GM19328 (cell line): Measurements from ENCODE around the gene LYSMD1.
"Not testable (repeated sequence)": the region's sequence is repeated elsewhere in the genome, so short reads cannot be mapped to it uniquely, and the experiment has no call there.

ENCODE experiments used
- ATAC-seq: cut with Tn5 transposase; IDR thresholded peaks from one replicate; pipeline ENCODE4 v1.9.1; 2021; ENCODE audit warnings: mild to moderate bottlenecking, moderate library complexity; ENCODE audit not compliant: unreplicated experiment

LYSMD1 gene

DNA sequence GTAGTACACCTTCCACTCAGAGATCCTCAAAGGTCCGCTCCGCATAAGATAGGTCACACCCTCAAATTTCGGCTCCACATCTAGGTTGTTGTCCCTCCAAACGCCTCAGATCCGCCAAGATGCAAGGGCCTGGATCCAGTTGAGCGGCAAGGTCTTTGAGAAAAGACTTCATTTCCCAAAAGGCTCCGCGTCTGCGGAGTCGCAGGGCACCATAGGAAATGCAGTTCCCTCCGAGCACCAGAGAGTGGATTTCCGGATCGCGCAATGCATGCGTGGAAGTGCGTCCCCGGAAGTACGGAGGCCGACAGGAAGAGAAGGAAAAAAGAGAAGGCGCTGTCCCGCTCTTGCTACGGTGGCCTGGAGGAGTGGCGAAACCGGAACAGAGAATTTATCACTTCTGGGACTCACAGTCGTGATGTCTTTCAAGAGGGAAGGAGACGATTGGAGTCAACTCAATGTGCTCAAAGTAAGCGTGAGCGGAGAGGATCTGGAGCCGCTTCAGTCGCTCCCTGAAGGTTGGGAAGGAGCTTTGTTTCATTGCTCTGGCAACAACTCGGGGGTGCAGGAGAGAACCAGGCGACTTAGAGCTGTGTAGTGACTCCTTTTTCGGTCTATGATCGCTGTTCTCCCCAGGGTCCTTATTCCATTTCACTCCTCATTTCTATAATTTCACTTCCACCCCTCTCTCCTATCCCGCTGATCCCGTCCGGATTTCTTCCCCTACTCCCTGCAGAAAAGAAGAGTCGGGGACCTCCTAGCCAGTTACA lies at the start of gene LYSMD1, which contains the start of gene SCNM1:
TSS of gene LYSMD1 (minus strand) at position 165 of the 767 bp plus-strand sequence. CDS start 644 bp downstream, outside the sequence.
TSS of gene SCNM1 (plus strand) at position 407 of the 767 bp plus-strand sequence. CDS start at position 416, 9 bp downstream.
- peak; percentile 85 for ATAC-seq

GRCh38 chr1:151213560-151213959 lies 47.9 kb upstream of the LYSMD1 start:
- ATAC-seq, result no peak

DNA sequence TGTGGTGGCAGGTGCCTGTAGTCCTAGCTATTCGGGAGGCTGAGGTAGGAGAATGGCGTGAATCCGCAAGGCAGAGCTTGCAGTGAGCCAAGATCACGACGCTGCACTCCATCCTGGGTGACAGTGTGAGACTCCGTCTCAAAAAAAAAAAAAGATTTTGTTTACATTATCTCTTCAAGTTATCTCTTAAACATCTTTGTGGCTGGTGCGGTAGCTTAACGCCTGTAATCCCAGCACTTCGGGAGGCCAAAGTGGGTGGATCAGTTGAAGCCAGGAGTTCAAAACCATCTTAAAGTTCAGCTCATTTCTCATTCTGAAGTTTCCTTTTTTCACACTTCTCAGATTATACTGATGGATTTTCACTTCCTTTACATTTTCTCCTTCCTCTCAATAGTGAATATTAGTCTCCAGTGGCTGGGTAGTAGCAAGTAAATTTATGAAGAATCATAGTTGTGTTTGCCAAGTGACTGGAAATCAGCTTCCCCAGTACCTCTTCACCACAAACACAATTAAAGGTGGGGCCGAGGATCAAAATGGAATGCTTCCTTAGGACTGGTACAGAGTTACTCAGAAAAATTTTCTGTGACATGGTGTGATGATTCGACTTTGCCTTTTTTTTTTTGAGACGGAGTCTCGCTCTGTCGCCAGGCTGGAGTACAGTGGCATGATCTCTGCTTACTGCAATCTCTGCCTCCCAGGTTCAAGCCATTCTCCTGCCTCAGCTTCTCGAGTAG lies 46.4 kb upstream of the LYSMD1 start:
- ATAC-seq, result no peak

DNA sequence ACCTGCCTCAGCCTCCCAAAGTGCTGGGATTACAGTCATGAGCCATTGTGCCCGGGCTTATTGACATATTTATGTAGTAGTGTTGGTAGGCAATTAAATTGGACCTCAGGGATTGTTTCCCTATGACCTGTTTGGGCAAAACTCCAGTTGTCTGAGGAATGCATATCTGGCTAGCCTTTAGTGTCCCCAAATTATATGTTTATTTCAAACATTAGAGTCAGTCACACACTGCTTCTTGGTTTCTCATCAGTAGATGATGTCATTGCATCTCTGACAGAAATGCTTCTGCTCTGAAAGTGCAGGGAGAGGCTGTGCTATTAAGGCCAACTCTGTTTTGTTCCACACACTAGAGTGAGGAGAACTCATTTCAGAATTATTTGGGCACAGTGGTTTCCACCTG lies 45.1 kb upstream of the LYSMD1 start:
- ATAC-seq, result no peak

DNA sequence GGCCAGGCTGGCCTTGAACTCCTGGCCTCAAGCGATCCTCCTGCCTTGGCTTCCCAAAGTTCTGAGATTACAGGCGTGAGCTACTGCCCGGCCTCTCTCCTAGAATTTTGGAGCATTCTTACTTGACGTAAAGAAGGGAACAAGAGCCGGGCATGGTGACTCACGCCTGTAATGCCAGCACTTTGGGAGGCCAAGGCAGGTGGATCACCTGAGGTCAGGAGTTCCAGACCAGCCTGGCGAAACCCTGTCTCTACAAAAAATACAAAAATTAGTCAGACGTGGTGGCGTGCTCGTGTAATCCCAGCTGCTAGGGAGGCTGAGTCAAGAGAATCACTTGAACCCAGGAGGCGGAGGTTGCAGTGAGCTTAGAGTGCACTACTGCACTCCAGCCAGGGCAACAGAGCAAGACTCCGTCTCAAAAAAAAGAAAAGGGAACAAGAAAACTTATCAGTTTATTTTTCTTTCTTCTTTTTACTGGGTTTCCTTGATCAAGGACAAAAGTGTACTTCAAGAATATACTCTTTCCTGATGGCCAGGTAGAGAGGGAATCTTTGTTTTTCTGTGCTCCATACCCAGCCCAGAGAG lies 39.8 kb upstream of the LYSMD1 start:
- not testable (repeated sequence) for ATAC-seq

- ATAC-seq, result no peak
Measured at GRCh38 chr1:151199873-151200581, 34.3 kb upstream of the LYSMD1 start.

- ATAC-seq, result peak; percentile 79
Measured at GRCh38 chr1:151198254-151199127, 32.8 kb upstream of the LYSMD1 start, which contains the start of gene PIP5K1A. TSS of gene PIP5K1A (plus strand) at chr1:151198552. CDS start at chr1:151198997, 445 bp downstream.

DNA sequence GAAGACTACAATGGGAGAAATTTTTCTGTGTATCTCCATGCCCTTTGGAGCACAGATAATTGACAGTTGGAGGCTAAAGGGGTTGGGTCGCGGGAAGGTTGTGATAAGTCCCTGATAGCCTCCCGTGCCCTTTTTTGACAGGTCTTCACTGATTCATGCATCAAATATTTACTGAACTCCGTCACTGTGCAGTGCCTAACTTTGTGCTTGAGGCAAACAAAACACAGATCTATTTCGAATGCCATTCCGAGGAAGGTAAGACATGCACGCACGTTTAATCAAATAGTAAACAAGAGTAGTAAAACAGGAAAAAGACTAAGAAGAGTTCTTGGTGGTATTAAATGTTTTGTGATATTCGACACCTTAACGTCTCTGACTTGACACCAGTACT lies 32.2 kb upstream of the LYSMD1 start:
- no peak for ATAC-seq

- no peak for ATAC-seq
Measured at GRCh38 chr1:151196292-151196800, 30.6 kb upstream of the LYSMD1 start.

- not testable (repeated sequence) for ATAC-seq
Measured at GRCh38 chr1:151194894-151195594, 29.3 kb upstream of the LYSMD1 start.

GRCh38 chr1:151193856-151194255 lies 28.2 kb upstream of the LYSMD1 start:
- ATAC-seq, result no peak

- no peak for ATAC-seq
Measured at GRCh38 chr1:151193304-151193703, 27.6 kb upstream of the LYSMD1 start.

- no peak for ATAC-seq
Measured at GRCh38 chr1:151192047-151192446, 26.3 kb upstream of the LYSMD1 start.

- ATAC-seq, result peak; percentile 88
Measured at GRCh38 chr1:151189637-151190445, 24.1 kb upstream of the LYSMD1 start, which contains the start of gene VPS72. TSS of gene VPS72 (minus strand) at chr1:151190197. CDS start at chr1:151190121, 76 bp downstream.

DNA sequence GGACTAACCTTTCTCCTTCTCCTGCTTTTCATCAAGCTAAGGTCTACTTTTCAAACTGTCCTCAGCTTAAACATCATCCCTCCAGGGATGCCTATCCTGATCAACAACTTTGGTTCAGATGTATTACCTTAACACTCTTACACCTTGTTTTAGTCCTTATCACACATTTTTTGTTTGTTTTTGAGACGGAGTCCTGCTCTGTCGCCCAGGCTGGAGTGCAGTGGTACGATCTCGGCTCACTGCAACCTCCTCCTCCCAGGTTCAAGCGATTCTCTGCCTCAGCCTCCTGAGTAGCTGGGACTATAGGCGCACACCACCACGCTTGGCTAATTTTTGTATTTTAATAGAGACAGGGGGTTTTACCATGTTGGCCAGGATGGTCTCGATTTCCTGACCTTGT lies 23.0 kb upstream of the LYSMD1 start:
- ATAC-seq, result not testable (repeated sequence)

- no peak for ATAC-seq
Measured at GRCh38 chr1:151187205-151187604, 21.5 kb upstream of the LYSMD1 start.

DNA sequence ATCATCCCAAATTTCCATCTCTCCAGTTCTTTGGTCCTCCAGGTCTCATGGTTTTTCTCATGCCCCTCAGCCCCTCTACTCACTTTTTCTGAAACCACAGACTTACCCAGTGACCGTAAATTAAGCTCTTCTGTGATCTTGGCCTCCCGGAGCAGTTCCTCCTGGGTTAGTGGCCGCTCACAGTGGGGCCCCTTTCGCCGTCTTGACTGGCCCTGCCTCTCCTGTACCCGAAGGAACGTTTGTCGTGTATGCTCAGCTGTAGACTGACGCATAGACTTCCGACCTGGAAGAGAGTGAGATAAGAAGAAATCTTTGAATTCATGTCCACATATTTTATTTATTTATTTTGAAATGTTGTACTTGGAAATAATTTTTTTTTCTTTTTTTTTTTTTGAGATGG lies 18.5 kb upstream of the LYSMD1 start:
- no peak for ATAC-seq

- no peak for ATAC-seq
Measured at GRCh38 chr1:151176514-151177045, 10.9 kb upstream of the LYSMD1 start.
